Coronary artery (tissue), 2 donors: Measurements from ENCODE around the gene NRTN.

Experiments used
- DNase-seq: peaks from one replicate; pipeline ENCODE4 v3.0.0-alpha.2; 2017; ENCODE audit warnings: low spot score
- H3K27ac ChIP-seq, 2 donors: fragments of 200-600 bp; sonication (generic); one replicate each; pipeline ENCODE4 v1.5.1; 2016 to 2019
- H3K4me3 ChIP-seq: fragments of 200-600 bp; sonication (generic); 2 replicates; pipeline ENCODE4 v1.5.1; 2016; ENCODE audit warnings: mild to moderate bottlenecking, moderate library complexity
- CTCF ChIP-seq: fragments of 200-600 bp; sonication (generic); IDR thresholded peaks from one replicate; pipeline ENCODE4 v1.5.1; 2019; ENCODE audit warnings: antibody characterized with exemption

The NRTN gene

GRCh38 chr19:5817218-5817617 is 12.4 kb downstream of the NRTN start:
- Histone ChIP-seq H3K27ac (no peak overlapping the region), H3K4me3 (no peak overlapping the region)
- no peak for TF ChIP-seq CTCF
- no peak for DNase-seq

GRCh38 chr19:5818594-5818993 is 13.7 kb downstream of the NRTN start:
- TF ChIP-seq CTCF, result no peak
- no peak overlapping the region for H3K4me3 ChIP-seq
- H3K27ac ChIP-seq, result no peak overlapping the region
- no peak for DNase-seq

- H3K4me3 ChIP-seq, result no peak overlapping the region
- no peak for TF ChIP-seq CTCF
- H3K27ac ChIP-seq, result no peak overlapping the region
- no peak for DNase-seq
These were observed 15.9 kb downstream of the NRTN start for GRCh38 chr19:5820785-5821184.

- Histone ChIP-seq H3K27ac (no peak overlapping the region), H3K4me3 (no peak overlapping the region)
- no peak for TF ChIP-seq CTCF
- DNase-seq, result no peak
These were observed 16.8 kb downstream of the NRTN start for GRCh38 chr19:5821521-5822180.

GRCh38 chr19:5822181-5822844 is 17.4 kb downstream of the NRTN start:
- no peak for TF ChIP-seq CTCF
- H3K4me3 ChIP-seq, result no peak overlapping the region
- no peak for DNase-seq
- H3K27ac ChIP-seq, result no peak overlapping the region

GRCh38 chr19:5823579-5824281 is 18.9 kb downstream of the NRTN start:
- Histone ChIP-seq H3K27ac (no peak overlapping the region), H3K4me3 (no peak overlapping the region)
- DNase-seq, result no peak
- TF ChIP-seq CTCF, result no peak

GRCh38 chr19:5824751-5825150 is 19.9 kb downstream of the NRTN start:
- no peak for TF ChIP-seq CTCF
- Histone ChIP-seq H3K4me3 (no peak overlapping the region), H3K27ac (no peak overlapping the region)
- DNase-seq, result no peak
